ENCODE results near the gene GNGT1.

The GNGT1 gene

GRCh38 chr7:93938293-93938692 is 31.9 kb downstream of the GNGT1 start:
- no peak for DNase-seq (ENCODE audit: low read depth, low spot score)

GRCh38 chr7:93941945-93942344 is 35.6 kb downstream of the GNGT1 start:
- no peak for DNase-seq (ENCODE audit: low read depth, low spot score)

GRCh38 chr7:93943816-93944540 is 37.6 kb downstream of the GNGT1 start:
- no peak for DNase-seq (ENCODE audit: low read depth, low spot score)

GRCh38 chr7:93944673-93945072 is 38.3 kb downstream of the GNGT1 start:
- no peak for DNase-seq (ENCODE audit: low read depth, low spot score)

- no peak for DNase-seq (ENCODE audit: low read depth, low spot score)
Observed at GRCh38 chr7:93945083-93945482, 38.7 kb downstream of the GNGT1 start.

GRCh38 chr7:93945756-93946535 is 39.6 kb downstream of the GNGT1 start:
- no peak for DNase-seq (ENCODE audit: low read depth, low spot score)

GRCh38 chr7:93948106-93948505 is 41.7 kb downstream of the GNGT1 start:
- no peak for DNase-seq (ENCODE audit: low read depth, low spot score)

- DNase-seq (ENCODE audit: low read depth, low spot score), result no peak
Observed at GRCh38 chr7:93948873-93949272, 42.5 kb downstream of the GNGT1 start.

- no peak for DNase-seq (ENCODE audit: low read depth, low spot score)
Observed at GRCh38 chr7:93949423-93949822, 43.1 kb downstream of the GNGT1 start.

GRCh38 chr7:93955304-93955703 is 48.9 kb downstream of the GNGT1 start:
- DNase-seq (ENCODE audit: low read depth, low spot score), result no peak

- no peak for DNase-seq (ENCODE audit: low read depth, low spot score)
Observed at GRCh38 chr7:93957767-93958166, 51.4 kb downstream of the GNGT1 start.

- no peak for DNase-seq (ENCODE audit: low read depth, low spot score)
Observed at GRCh38 chr7:93958216-93958615, 51.8 kb downstream of the GNGT1 start.

- DNase-seq (ENCODE audit: low read depth, low spot score), result no peak
Observed at GRCh38 chr7:93958651-93959050, 52.3 kb downstream of the GNGT1 start.

All from activated CD4-positive, CD25-positive, alpha-beta regulatory T cell treated with anti-CD3 and anti-CD28 coated beads, Interleukin-2, amount 50 U/mL, for 16 hours (primary cell).